ENCODE results near the gene XXYLT1.

The XXYLT1 gene

GRCh38 chr3:195182470-195182795 is 88.5 kb downstream of the XXYLT1 start:
- DNase-seq, result peak; percentile 49

DNA sequence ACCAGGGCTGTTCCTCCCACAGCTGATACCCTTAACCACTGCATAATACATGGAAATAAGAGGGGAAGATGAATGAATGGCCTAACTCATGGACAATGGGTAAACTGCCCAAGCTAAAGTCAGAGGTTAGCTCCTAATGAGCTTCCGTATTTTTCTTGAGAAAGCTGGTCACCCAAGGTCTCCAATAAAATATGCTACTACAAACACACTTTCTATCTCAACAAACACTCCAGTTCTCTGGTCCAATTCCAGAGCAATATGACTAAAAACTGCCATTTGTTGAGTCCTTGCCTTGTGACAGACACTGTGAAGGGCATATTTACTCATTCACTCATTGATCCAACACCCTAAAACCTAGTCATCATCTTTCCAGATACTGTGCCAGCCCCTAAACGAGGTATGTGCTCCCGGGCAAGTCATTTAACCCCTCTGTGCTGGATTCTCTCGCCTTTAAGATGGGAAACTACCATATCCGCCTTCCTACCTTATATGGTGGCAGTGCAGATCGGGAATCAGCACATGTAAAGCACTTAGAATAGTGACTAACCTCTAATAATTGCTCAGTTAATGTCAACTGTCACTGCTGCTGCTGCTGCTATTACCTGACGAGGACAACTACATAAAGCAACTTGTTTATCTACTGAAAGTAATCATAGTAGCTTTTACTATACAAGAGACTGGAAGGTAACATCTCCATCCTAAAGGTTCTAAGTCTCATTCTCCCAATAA is 89.1 kb downstream of the XXYLT1 start:
- no peak for DNase-seq

DNA sequence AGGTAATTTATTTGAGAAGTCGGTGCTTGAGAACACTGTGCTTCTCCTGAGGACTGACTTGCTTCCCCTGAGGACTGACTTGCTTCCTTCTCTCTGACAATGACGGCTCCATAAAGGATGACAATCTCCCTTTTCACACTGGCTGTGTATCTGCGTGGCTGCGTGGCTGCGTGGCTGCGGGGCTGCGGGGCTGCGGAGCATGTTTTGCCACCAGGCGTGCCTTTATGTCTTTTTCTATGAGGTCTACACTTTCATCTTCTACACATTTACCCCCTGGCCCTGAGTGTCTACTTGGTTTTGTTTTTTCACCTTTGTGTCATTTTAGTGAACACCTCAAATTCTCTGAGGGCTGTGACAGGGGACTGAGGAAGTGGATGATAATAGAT is 89.9 kb downstream of the XXYLT1 start:
- DNase-seq, result no peak

GRCh38 chr3:195180490-195181112 is 90.4 kb downstream of the XXYLT1 start:
- no peak for DNase-seq

GRCh38 chr3:195179776-195180489 is 91.0 kb downstream of the XXYLT1 start:
- no peak for DNase-seq

DNA sequence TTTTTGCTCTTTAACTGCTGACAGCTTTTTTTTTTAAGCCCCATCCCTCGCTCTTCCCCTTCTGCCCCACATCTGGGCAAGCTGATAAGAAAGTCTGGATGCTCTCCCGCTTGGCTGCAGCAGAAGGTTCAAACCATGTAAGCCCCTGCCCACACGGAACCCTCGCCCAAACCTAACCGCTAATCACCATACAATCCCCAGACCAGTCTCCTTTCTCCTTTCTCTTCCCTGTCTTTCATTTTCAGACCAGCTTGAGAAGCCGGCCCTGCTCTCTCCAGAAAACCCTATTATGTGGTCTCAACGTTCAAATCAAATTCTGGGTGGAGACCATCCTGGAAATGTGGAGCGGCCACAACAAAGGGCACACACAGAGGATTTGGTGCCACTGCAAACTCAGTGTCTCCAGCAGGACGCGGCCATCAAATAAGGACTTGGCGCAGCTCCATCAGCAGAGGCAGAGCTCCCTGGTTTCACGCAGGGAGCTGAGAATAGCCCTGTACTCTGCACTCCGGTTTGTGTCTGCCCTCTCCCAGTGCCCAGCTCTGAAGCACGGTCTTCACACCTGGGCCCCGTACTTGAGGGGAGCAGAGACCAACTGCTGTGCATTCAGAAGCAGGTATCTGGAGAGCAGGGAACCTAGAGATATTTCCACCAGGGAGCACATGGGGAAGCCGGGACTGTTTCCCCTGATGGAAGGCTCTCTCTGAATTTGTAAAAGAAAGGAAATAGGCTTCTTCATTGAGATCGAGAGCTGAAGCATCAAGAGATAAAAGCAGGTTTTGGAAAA is 92.6 kb downstream of the XXYLT1 start:
- no peak for DNase-seq

DNA sequence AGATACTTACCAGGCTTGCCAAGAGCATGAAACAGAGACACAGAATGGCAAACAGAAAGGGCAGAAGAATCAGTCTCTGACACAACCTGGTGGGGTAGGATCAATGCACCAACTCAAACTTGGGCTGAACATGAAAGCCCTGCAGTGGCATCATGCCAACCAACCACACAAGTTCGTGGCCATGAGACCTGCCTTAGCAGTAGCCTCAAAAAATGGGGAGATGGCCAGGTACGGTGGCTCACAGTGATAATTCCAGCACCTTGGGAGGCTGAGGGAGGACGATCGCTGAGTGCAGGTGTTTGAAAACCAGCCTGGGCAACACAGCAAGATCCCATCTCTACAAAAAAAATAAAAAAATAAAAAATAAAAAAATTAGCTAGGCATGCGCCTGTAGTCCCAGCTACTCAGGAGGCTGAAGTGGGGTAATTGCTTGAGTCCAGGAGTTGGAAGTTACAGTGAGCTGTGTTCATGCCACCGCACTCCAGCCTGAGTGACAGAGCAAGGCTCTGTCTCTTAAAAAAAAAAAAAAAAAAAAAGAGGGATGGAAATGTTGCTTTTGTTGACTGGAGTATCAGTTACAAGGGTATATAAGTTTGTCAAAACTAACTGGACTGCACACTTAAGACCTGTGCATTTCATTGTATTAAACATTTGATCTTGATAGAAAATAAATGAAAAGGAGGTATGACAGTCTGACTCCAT is 93.4 kb downstream of the XXYLT1 start:
- DNase-seq, result no peak

DNA sequence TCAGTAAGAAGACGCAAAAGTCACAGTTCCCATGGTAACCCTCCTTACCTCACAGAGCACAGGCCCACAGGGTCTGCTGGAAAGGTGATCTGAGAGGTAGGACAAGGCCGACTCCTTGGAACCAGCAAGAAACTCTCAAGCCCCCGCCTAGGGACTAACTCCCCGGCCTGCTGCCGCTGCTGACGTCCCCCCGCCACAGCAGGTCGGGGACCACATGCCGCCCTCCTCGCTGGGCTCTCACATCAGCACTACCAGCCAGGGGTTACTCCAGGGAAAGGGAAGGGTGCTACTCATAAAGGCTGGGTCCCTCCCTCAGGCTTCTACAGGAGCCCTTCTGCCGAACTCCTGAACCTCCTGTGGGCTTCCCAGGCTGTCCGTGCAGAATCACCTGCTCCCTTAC is 94.2 kb downstream of the XXYLT1 start:
- no peak for DNase-seq

- no peak for DNase-seq
Observed at GRCh38 chr3:195175476-195176337, 95.3 kb downstream of the XXYLT1 start.

- no peak for DNase-seq
Observed at GRCh38 chr3:195175076-195175475, 95.9 kb downstream of the XXYLT1 start.

DNA sequence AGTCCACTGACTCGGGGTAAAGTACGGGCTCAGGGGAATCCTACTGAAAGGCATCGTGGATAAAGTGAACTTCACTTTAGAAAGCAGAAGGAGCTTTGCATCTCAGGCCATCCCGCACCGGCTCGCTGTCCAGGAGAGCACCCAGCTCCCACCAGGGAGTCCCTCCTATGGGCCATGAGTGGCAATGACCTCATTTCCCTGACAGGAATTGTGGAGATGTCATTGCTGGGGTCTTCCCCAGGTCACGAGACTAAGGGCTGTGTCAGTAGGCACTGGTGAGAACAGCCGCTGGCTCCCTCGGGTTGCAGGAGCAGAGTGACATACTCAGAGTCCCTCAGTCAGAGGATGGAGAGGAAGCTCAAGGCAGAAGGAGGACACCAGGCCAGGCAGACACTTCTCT is 97.3 kb downstream of the XXYLT1 start:
- DNase-seq, result no peak

- no peak for DNase-seq
Observed at GRCh38 chr3:195172896-195173295, 98.1 kb downstream of the XXYLT1 start.

GRCh38 chr3:195172039-195172684 is 98.8 kb downstream of the XXYLT1 start:
- DNase-seq, result no peak

DNA sequence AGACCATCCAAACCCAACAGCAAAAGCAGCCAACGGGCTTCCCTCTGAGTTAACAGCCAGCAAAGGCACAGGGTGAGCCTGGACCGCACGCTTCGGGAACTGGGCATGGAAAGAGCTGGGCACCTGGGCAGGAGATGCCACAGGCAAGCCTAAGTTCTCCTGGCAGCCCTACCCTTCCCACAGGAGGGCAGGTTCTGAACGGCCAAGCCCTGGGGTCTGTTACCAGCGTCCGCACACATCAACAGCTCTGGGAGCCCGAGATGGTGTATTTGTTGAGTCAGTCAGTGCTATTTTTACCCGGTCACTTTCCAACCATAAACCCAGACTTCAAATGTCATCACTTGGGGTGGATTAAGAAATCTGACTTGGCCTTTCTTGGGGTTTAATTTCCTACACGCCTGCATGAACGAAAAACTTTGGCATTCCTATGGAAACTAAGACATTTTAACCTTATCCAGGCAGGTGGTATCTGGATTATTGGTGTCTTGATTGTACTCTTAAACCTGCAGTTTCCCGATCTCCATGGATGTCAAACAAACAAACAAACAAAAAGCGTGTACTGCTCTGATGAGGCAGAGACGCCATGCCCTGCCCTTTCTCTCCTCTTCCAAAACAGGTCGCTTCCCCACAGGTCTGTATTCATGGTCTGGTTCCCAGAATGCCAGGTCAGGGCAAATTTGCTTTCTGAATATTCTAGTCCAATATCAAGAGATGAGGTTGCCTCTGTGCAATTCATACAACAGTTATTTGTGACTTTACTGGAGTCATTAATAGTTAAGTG is 99.7 kb downstream of the XXYLT1 start:
- no peak for DNase-seq

- no peak for DNase-seq
Observed at GRCh38 chr3:195170496-195170895, 100.5 kb downstream of the XXYLT1 start.

- DNase-seq, result no peak
Observed at GRCh38 chr3:195169011-195169649, 101.8 kb downstream of the XXYLT1 start.

DNA sequence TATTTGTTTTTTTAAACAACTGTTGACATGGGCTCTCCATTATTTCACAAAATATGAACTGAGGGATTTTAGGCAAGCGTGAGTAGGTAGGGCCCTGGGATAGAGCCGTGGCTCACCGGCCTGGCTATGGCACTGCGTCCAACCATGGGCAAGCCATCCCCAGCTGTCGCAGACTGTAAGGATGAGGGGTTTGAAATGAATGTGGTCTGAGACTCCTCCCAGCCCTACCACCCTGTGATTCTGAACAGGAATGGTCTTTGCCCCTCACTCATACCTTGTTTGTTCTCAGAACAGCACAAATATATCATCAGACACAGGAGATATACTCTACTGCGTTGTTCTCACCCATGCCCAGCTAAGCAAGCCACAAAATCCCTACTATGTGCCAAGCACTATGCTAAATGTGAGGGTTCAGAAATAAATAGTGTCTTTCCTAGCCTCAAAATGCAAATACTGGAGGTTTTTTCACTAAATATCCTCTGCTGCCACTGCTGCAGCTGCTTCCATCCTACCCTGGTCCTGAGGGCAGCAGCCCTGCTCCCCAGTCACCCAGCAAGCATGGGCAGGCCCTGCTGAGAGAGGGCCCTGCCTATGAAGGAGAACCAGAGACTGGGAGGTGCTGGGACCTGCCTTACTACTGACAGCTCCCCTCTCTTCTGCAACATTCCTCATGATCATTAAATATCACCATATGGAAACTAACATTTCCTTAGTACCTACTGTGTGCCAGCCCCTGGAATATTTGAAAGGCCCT is 102.8 kb downstream of the XXYLT1 start:
- no peak for DNase-seq

DNA sequence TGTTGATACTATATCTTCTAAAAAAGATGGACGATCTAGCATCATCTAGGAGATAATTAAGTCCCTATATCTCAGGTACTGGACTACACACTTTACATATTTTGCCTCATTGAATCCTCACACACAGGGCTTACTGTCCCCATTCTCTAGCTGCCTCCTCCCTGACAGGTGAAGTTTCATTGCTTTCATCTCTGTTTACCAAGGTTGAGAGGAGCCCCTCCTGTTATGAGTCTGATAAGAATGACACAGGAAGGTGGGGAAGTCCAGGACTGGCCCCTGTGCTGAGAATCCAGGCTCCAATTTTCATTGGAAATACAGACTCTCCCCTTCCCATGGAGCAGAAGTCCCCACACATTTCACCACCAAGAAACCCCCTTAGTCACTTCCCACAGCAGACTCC is 105.2 kb downstream of the XXYLT1 start:
- no peak for DNase-seq

DNA sequence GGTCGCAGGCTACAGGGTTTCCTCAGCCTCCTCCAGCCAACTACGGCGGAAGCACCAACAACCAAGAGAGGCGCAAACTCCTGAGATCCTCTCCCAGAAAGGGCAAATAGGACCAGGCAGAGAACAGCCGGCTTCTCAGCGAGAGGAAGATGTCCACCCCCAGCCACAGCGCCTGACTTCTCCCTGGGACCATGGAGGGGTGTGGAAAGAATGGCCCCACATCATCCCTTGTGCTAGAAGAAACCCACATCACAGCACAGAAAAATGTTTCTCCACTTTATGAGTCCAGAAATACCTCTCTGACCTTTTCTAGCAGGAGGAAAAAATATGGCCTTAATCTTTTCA is 105.7 kb downstream of the XXYLT1 start:
- DNase-seq, result no peak
